PFSK-1 (cell line): ENCODE results near the gene AQP5.

ENCODE experiments used
- FOXP2 ChIP-seq: optimal IDR thresholded peaks from 2 replicates; pipeline ENCODE3; 2011; ENCODE audit warnings: borderline replicate concordance, control low read depth, inconsistent platforms; ENCODE audit not compliant: insufficient read depth; ENCODE audit errors: extremely low read length, extremely low read depth
- POLR2AphosphoS5 ChIP-seq: IDR thresholded peaks from 2 replicates; pipeline ENCODE4 v1.6.1; 2012; ENCODE audit warnings: low read depth, mild to moderate bottlenecking, control low read depth, low read length, moderate library complexity
- REST ChIP-seq, 2 experiments: IDR thresholded peaks; 2 replicates each; pipeline versions ENCODE4 v1.6.1 to v1.8.0; 2011 to 2012; ENCODE audit warnings: low read depth in 2 of 2, low read length in 2 of 2, control low read depth in 1 of 2, inconsistent platforms in 1 of 2, mild to moderate bottlenecking in 1 of 2, moderate library complexity in 1 of 2; ENCODE audit not compliant: insufficient read depth in 1 of 2
- SIN3A ChIP-seq: IDR thresholded peaks from 2 replicates; pipeline ENCODE4 v1.6.1; 2012; ENCODE audit warnings: mild to moderate bottlenecking, low read length, moderate library complexity, borderline replicate concordance; ENCODE audit not compliant: insufficient read depth
- TAF1 ChIP-seq: IDR thresholded peaks from 2 replicates; pipeline ENCODE4 v1.6.1; 2012; ENCODE audit warnings: low read length, control low read depth, borderline replicate concordance; ENCODE audit not compliant: insufficient read depth

Gene AQP5

GRCh38 chr12:49971141-49971540, 9.5 kb downstream of the AQP5 start:
- TF ChIP-seq SIN3A, result no peak
- no peak for TF ChIP-seq REST (IDR thresholded peaks at IDR 0.05; ENCODE audit: insufficient read depth in 1 of 2, low read depth in 2 of 2, low read length in 2 of 2)
- TF ChIP-seq TAF1, result no peak
- TF ChIP-seq POLR2AphosphoS5, result no peak
- TF ChIP-seq FOXP2, result no peak

- TF ChIP-seq REST (IDR thresholded peaks at IDR 0.05; ENCODE audit: insufficient read depth in 1 of 2, low read depth in 2 of 2, low read length in 2 of 2), result no peak
- no peak for TF ChIP-seq SIN3A
- TF ChIP-seq FOXP2, result no peak
- TF ChIP-seq TAF1, result no peak
- TF ChIP-seq POLR2AphosphoS5, result no peak
Observed at GRCh38 chr12:49972129-49972528, 10.5 kb downstream of the AQP5 start.

- TF ChIP-seq TAF1, result no peak
- no peak for TF ChIP-seq FOXP2
- TF ChIP-seq REST (IDR thresholded peaks at IDR 0.05; ENCODE audit: insufficient read depth in 1 of 2, low read depth in 2 of 2, low read length in 2 of 2), result no peak
Observed at GRCh38 chr12:49972641-49973360, 11.1 kb downstream of the AQP5 start, which contains the start of gene AQP6. AQP6 (plus strand) TSS chr12:49972947; CDS start chr12:49973174, 227 bp downstream.

- TF ChIP-seq TAF1 (no peak), REST (IDR thresholded peaks at IDR 0.05; ENCODE audit: insufficient read depth in 1 of 2, low read depth in 2 of 2, low read length in 2 of 2) (no peak), POLR2AphosphoS5 (no peak), SIN3A (no peak), FOXP2 (no peak)
Observed at GRCh38 chr12:49973361-49973830, 11.7 kb downstream of the AQP5 start.
